ENCODE data around the gene DACT1.

GRCh38 chr14:58639198-58639565 is 1.4 kb downstream of the DACT1 start:
- TF ChIP-seq POLR2A (IDR thresholded peaks at IDR 0.05), result no peak
- no peak for TF ChIP-seq CTCF (IDR thresholded peaks at IDR 0.05)

Data from lower leg skin (tissue), 3 donors.